MM.1S (cell line): ENCODE results near the gene COL18A1.

ENCODE experiments used
- EZH2 ChIP-seq: fragments of 300-600 bp; sonication (generic); optimal IDR thresholded peaks from 2 replicates; pipeline ENCODE3; 2017; ENCODE audit warnings: low read depth, mild to moderate bottlenecking, antibody characterized with exemption, low read length, mixed read lengths
- TF ChIP-seq, protein P1 (sequence below): fragments of 300-600 bp; sonication (generic); IDR thresholded peaks from 2 replicates; pipeline ENCODE4 v1.5.1; 2016; ENCODE audit warnings: antibody characterized with exemption, low read length, mixed read lengths

DNA sequence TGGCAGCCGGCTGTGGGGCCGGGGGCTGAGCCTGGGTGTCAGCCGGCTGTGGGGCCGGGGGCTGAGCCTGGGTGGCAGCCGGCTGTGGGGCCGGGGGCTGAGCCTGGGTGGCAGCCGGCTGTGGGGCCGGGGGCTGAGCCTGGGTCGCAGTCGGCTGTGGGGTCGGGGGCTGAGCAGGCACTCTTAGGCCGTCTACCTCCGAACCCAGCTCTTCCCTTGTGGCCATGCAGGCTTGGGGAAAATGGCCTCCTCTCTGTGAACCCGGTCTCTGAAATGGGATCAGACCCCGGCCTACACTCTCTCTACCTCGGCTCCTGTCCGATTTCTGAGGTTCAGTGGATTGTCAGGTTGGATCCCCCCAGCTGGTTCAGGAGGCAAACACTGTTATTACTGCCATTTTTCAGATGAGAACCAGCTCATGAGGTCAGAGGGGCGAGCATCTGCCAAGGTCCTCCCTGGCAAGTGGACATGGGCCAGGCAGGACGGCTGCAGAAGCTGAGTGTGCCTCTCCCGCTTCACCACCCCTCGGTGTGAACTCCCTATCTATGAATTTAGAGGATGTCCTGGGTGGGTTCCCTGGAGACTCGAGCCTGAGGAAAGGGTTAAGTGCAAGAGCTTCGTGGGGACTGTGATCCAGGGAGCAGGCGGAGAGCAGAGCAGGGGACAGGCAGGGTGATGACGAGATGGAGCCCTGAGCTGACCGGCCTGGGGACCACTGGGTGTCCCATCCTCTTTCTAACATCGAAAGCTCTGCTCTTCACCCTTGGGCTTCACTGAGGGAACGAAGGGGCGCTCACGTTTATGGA lies 10.9 kb upstream of the COL18A1 start:
- TF ChIP-seq, protein P1, sequence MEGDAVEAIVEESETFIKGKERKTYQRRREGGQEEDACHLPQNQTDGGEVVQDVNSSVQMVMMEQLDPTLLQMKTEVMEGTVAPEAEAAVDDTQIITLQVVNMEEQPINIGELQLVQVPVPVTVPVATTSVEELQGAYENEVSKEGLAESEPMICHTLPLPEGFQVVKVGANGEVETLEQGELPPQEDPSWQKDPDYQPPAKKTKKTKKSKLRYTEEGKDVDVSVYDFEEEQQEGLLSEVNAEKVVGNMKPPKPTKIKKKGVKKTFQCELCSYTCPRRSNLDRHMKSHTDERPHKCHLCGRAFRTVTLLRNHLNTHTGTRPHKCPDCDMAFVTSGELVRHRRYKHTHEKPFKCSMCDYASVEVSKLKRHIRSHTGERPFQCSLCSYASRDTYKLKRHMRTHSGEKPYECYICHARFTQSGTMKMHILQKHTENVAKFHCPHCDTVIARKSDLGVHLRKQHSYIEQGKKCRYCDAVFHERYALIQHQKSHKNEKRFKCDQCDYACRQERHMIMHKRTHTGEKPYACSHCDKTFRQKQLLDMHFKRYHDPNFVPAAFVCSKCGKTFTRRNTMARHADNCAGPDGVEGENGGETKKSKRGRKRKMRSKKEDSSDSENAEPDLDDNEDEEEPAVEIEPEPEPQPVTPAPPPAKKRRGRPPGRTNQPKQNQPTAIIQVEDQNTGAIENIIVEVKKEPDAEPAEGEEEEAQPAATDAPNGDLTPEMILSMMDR: no peak
- TF ChIP-seq EZH2: no peak
